Gastroesophageal sphincter (tissue), 4 donors: ENCODE results near the gene WDR38. TPM values are rescaled to one million over a fixed set of nuclear protein-coding genes. Genes with fewer than 3 reads are reported as not detected.
"Not testable (repeated sequence)": the region's sequence is repeated elsewhere in the genome, so short reads cannot be mapped to it uniquely, and the experiment has no call there.

Experiments used
- ATAC-seq: fragments of 150-250 bp; one replicate; pipeline ENCODE4 v1.9.1; 2016; ENCODE audit warnings: mild to moderate bottlenecking, moderate library complexity
- H3K27ac ChIP-seq, 4 donors: fragments of 200-600 bp; sonication (generic) in 3 of 4; 1 replicate in 3 of 4; 2 replicates in 1 of 4; pipeline ENCODE4 v1.5.1; 2016 to 2019
- H3K27me3 ChIP-seq: fragments of 200-600 bp; sonication (generic); one replicate; pipeline ENCODE4 v1.5.1; 2019
- H3K36me3 ChIP-seq, 2 donors: fragments of 200-600 bp; sonication (generic); one replicate each; pipeline ENCODE4 v1.5.1; 2019; ENCODE audit warnings: control low read depth in 1 of 2
- H3K4me1 ChIP-seq, 3 donors: fragments of 200-600 bp; sonication (generic); 1 replicate in 2 of 3; 2 replicates in 1 of 3; pipeline ENCODE4 v1.5.1; 2016 to 2019; ENCODE audit warnings: control low read depth in 2 of 3
- H3K4me3 ChIP-seq, 2 donors: fragments of 200-600 bp; sonication (generic); one replicate each; pipeline ENCODE4 v1.5.1; 2019; ENCODE audit warnings: mild to moderate bottlenecking in 1 of 2, moderate library complexity in 1 of 2
- H3K9me3 ChIP-seq, 3 donors: fragments of 200-600 bp; sonication (generic); one replicate each; pipeline ENCODE4 v1.5.1; 2017 to 2019; ENCODE audit warnings: control low read depth in 2 of 3
- CTCF ChIP-seq, 4 experiments: fragments of 200-600 bp in 2 of 4; fragments of 450-650 bp in 2 of 4; sonication (generic) in 1 of 4; IDR thresholded peaks; one replicate each; pipeline ENCODE4 v1.5.1; 2017 to 2019; ENCODE audit warnings: antibody characterized with exemption in 4 of 4, mild to moderate bottlenecking in 2 of 4, moderate library complexity in 2 of 4
- EP300 ChIP-seq: sonication (generic); formaldehyde crosslinking; IDR thresholded peaks from one replicate; pipeline ENCODE4 v1.6.1; 2017; ENCODE audit warnings: antibody characterized with exemption, mild to moderate bottlenecking
- POLR2A ChIP-seq, 2 donors: fragments of 450-650 bp; IDR thresholded peaks; one replicate each; pipeline ENCODE4 v1.6.1; 2017; ENCODE audit warnings: antibody characterized with exemption in 2 of 2, mild to moderate bottlenecking in 2 of 2, moderate library complexity in 1 of 2
- POLR2AphosphoS5 ChIP-seq: sonication (generic); formaldehyde crosslinking; IDR thresholded peaks from one replicate; pipeline ENCODE4 v1.6.1; 2017; ENCODE audit warnings: antibody characterized with exemption
- WGBS, 2 donors: methylation state at CpG; one replicate each; pipeline ENCODE4 v1.1.5; 2018; ENCODE audit warnings: low coverage in 1 of 2; 5-methylcytosine and 5-hydroxymethylcytosine counted together
- total RNA-seq, 4 donors: library from RNA; depleted of rRNA; stranded (reverse); fragments of >200 nt; gene quantifications; one replicate each; pipeline ENCODE4 v1.1.0, GENCODE V29; 2016

Gene WDR38
- total RNA-seq, 4 donors from 2014 or later, result not detected

GRCh38 chr9:124840300-124840833 lies 12.9 kb upstream of the WDR38 start:
- H3K4me3 ChIP-seq, result no peak overlapping the region
- no peak for ATAC-seq
- H3K9me3 ChIP-seq, result no peaks in the 10 kb centered on the region
- no peaks in the 10 kb centered on the region for H3K27me3 ChIP-seq
- peaks cover 0 to 10% (median 7%) of the 10 kb centered on the region in 3 donors for H3K4me1 ChIP-seq
- TF ChIP-seq CTCF (IDR thresholded peaks at IDR 0.05), result no peak
- no peak for TF ChIP-seq POLR2A (IDR thresholded peaks at IDR 0.05)
- no peak for TF ChIP-seq EP300
- TF ChIP-seq POLR2AphosphoS5, result no peak
- H3K36me3 ChIP-seq, result no peaks in the 10 kb centered on the region
- no peak overlapping the region for H3K27ac ChIP-seq
- 80% methylated on average over 1 of the region's 18 CpGs; no CpG with 5 or more reads in 1 of the 2 donors for WGBS, 2 donors

GRCh38 chr9:124841075-124841821 lies 12.0 kb upstream of the WDR38 start:
- Histone ChIP-seq H3K36me3 (no peaks in the 10 kb centered on the region), H3K4me1 (peaks cover 0 to 1% (median 0%) of the 10 kb centered on the region in 3 donors), H3K9me3 (no peaks in the 10 kb centered on the region), H3K4me3 (no peak overlapping the region), H3K27me3 (no peaks in the 10 kb centered on the region), H3K27ac (no peak overlapping the region)
- ATAC-seq, result no peak
- TF ChIP-seq EP300 (no peak), CTCF (IDR thresholded peaks at IDR 0.05) (no peak)
- WGBS, 2 donors, result 78% methylated on average over 9 of the region's 14 CpGs; no CpG with 5 or more reads in 1 of the 2 donors

GRCh38 chr9:124843456-124844034 lies 9.7 kb upstream of the WDR38 start:
- H3K27ac ChIP-seq, result no peak overlapping the region
- no peaks in the 10 kb centered on the region for H3K4me1 ChIP-seq
- no peak for TF ChIP-seq POLR2AphosphoS5
- no peak for TF ChIP-seq CTCF (IDR thresholded peaks at IDR 0.05)
- TF ChIP-seq EP300, result no peak
- TF ChIP-seq POLR2A (IDR thresholded peaks at IDR 0.05), result no peak
- H3K36me3 ChIP-seq, result no peaks in the 10 kb centered on the region
- no peaks in the 10 kb centered on the region for H3K27me3 ChIP-seq
- H3K9me3 ChIP-seq, result no peaks in the 10 kb centered on the region
- no peak for ATAC-seq
- no peak overlapping the region for H3K4me3 ChIP-seq
- WGBS, 2 donors, result 76 to 87% methylated on average over 6 to 10 of the region's 11 CpGs

GRCh38 chr9:124844291-124844690 lies 9.0 kb upstream of the WDR38 start:
- TF ChIP-seq EP300 (no peak), POLR2AphosphoS5 (no peak), POLR2A (IDR thresholded peaks at IDR 0.05) (no peak), CTCF (IDR thresholded peaks at IDR 0.05) (no peak)
- no peak for ATAC-seq
- WGBS, 2 donors, result 64 to 67% methylated on average over 3 of the region's 4 CpGs

GRCh38 chr9:124846467-124846866 lies 6.8 kb upstream of the WDR38 start:
- not testable (repeated sequence) for H3K27me3 ChIP-seq, H3K4me3 ChIP-seq, H3K27ac ChIP-seq, H3K9me3 ChIP-seq, ATAC-seq, H3K36me3 ChIP-seq
- peaks cover 0 to 10% (median 0%) of the 10 kb centered on the region in 3 donors for H3K4me1 ChIP-seq
- WGBS, 2 donors, result 93% methylated on average over 3 of the region's 9 CpGs; no CpG with 5 or more reads in 1 of the 2 donors

More at GRCh38 chr9:124844291-124844690, 9.0 kb upstream of the WDR38 start:
- Histone ChIP-seq H3K27me3 (no peaks in the 10 kb centered on the region), H3K36me3 (no peaks in the 10 kb centered on the region), H3K4me1 (no peaks in the 10 kb centered on the region), H3K9me3 (no peaks in the 10 kb centered on the region), H3K27ac (no peak overlapping the region), H3K4me3 (no peak overlapping the region)
